K562 (cell line): ENCODE data around the gene SIRT4. TPM values are rescaled to one million over a fixed set of nuclear protein-coding genes. Genes with fewer than 3 reads are reported as not detected.
A peak's percentile ranks its signal among the peaks of the same experiment; 100 is the strongest.

ENCODE experiments used
- ETV5 ChIP-seq: sonication (generic); formaldehyde crosslinking; IDR thresholded peaks from 2 replicates; pipeline ENCODE4 v1.4.0; 2020; ENCODE audit warnings: low read depth, mild to moderate bottlenecking, missing genetic modification reagents
- FOXJ3 ChIP-seq: sonication (generic); formaldehyde crosslinking; IDR thresholded peaks from 2 replicates; pipeline ENCODE4 v1.4.0; 2020; ENCODE audit warnings: mild to moderate bottlenecking, missing genetic modification reagents
- KAT7 ChIP-seq: sonication (generic); formaldehyde crosslinking; IDR thresholded peaks from 2 replicates; pipeline ENCODE4 v1.8.0; 2022; ENCODE audit warnings: missing genetic modification reagents, mild to moderate bottlenecking, borderline replicate concordance
- MEIS2 ChIP-seq: fragments of 450-650 bp; IDR thresholded peaks from 2 replicates; pipeline ENCODE4 v1.6.1; 2014; ENCODE audit warnings: mild to moderate bottlenecking; ENCODE audit not compliant: partially characterized antibody
- MXI1 ChIP-seq: IDR thresholded peaks from 2 replicates; pipeline ENCODE4 v1.6.1; 2011; ENCODE audit warnings: low read depth, mild to moderate bottlenecking, improper control_type of control experiment, low read length
- NR2C2 ChIP-seq, 2 experiments: fragments of 200-800 bp in 1 of 2; sonication (Bioruptor generic) in 1 of 2; sonication (generic) in 1 of 2; formaldehyde crosslinking in 1 of 2; IDR thresholded peaks; 2 replicates each; pipeline versions ENCODE4 v1.6.1 to v1.8.0; 2016 to 2022; ENCODE audit warnings: mild to moderate bottlenecking in 1 of 2, missing compliant biosample characterization in 1 of 2, missing genetic modification characterization in 1 of 2, missing genetic modification reagents in 1 of 2
- OTX1 ChIP-seq: fragments of 450-650 bp; formaldehyde crosslinking; IDR thresholded peaks from 2 replicates; pipeline ENCODE4 v1.4.0; 2022; ENCODE audit warnings: mild to moderate bottlenecking
- PHF8 ChIP-seq: fragments of 200-600 bp; sonication (generic); IDR thresholded peaks from 2 replicates; pipeline ENCODE4 v1.6.1; 2012; ENCODE audit warnings: mixed run types, mild to moderate bottlenecking, inconsistent platforms, low read length, moderate library complexity, borderline replicate concordance
- POLR2B ChIP-seq: fragments of 450-650 bp; IDR thresholded peaks from 2 replicates; pipeline ENCODE4 v1.6.1; 2018; ENCODE audit warnings: low read depth; ENCODE audit not compliant: partially characterized antibody
- SNIP1 ChIP-seq: fragments of 450-650 bp; IDR thresholded peaks from 2 replicates; pipeline ENCODE4 v1.7.1; 2017; ENCODE audit warnings: low read depth, mild to moderate bottlenecking
- TBL1XR1 ChIP-seq, 2 experiments: IDR thresholded peaks; 2 replicates each; pipeline ENCODE4 v1.6.1; 2012; ENCODE audit warnings: improper control_type of control experiment in 2 of 2, low read length in 2 of 2, mild to moderate bottlenecking in 1 of 2
- YY1 ChIP-seq, 3 experiments: IDR thresholded peaks; 2 replicates each; pipeline ENCODE4 v1.6.1; 2011; ENCODE audit warnings: low read length in 2 of 3, mild to moderate bottlenecking in 2 of 3, moderate library complexity in 2 of 3, borderline replicate concordance in 1 of 3, control low read depth in 1 of 3, low read depth in 1 of 3; ENCODE audit not compliant: insufficient read depth in 3 of 3, insufficient replicate concordance in 2 of 3, control insufficient read depth in 1 of 3, insufficient read length in 1 of 3; ENCODE audit errors: extremely low read depth in 1 of 3
- ZNF175 ChIP-seq: fragments of 200-800 bp; sonication (Bioruptor generic); IDR thresholded peaks from 2 replicates; pipeline ENCODE4 v1.6.1; 2016; ENCODE audit warnings: low read depth, mild to moderate bottlenecking, missing genetic modification characterization, missing compliant biosample characterization
- ZNF212 ChIP-seq: fragments of 450-650 bp; formaldehyde crosslinking; IDR thresholded peaks from 2 replicates; pipeline ENCODE4 v1.4.0; 2020; ENCODE audit warnings: mild to moderate bottlenecking
- ZNF589 ChIP-seq: fragments of 200-800 bp; sonication (Bioruptor generic); IDR thresholded peaks from 2 replicates; pipeline ENCODE4 v1.6.1; 2016; ENCODE audit warnings: low read depth, missing genetic modification characterization, missing compliant biosample characterization
- polyA plus RNA-seq, 8 experiments: library from polyadenylated mRNA; depleted of rRNA in 4 of 8; stranded (reverse) in 5 of 8; unstranded in 3 of 8; fragments of >200 nt; fragmentation: Nextera tagmentation in 2 of 8; fragmentation: Illumina TruSeq in 1 of 8; extraction: Ambion mirVana in 2 of 8; extraction: Trizol in 1 of 8; gene quantifications; 2 replicates each; pipeline versions ENCODE4 v1.2.1 to v1.2.3, GENCODE V29; 2011 to 2014; ENCODE audit warnings: inconsistent platforms in 1 of 8, missing spikeins in 1 of 8
- total RNA-seq, 7 experiments: library from RNA; depleted of rRNA in 6 of 7; stranded (reverse); fragments of >200 nt in 6 of 7; fragmentation: Illumina TruSeq in 2 of 7; extraction: Trizol in 2 of 7; gene quantifications; 2 replicates each; pipeline versions ENCODE4 v1.2.1 to v1.2.3, GENCODE V29; 2011 to 2021; ENCODE audit warnings: low replicate concordance in 1 of 7
- TF ChIP-seq, protein P1 (sequence below): sonication (generic); formaldehyde crosslinking; IDR thresholded peaks from 2 replicates; pipeline ENCODE4 v1.8.0; 2022; ENCODE audit warnings: mild to moderate bottlenecking, missing genetic modification reagents
- TF ChIP-seq, protein P2 (sequence below): sonication (generic); formaldehyde crosslinking; IDR thresholded peaks from 2 replicates; pipeline ENCODE4 v1.9.0; 2022; ENCODE audit warnings: mild to moderate bottlenecking, missing genetic modification reagents
- TF ChIP-seq, protein P3 (sequence below): conservative IDR thresholded peaks from 2 replicates; pipeline ENCODE4 v1.6.1; 2011; ENCODE audit warnings: low read depth, mild to moderate bottlenecking, low read length; ENCODE audit not compliant: control insufficient read depth

Gene SIRT4
- total and polyA plus RNA-seq, 9 of the 15 experiments (the other 6 are each of a cell fraction or from before 2014, with no cell fraction given) = 0.86 to 5.2 (median 2.4) TPM

DNA sequence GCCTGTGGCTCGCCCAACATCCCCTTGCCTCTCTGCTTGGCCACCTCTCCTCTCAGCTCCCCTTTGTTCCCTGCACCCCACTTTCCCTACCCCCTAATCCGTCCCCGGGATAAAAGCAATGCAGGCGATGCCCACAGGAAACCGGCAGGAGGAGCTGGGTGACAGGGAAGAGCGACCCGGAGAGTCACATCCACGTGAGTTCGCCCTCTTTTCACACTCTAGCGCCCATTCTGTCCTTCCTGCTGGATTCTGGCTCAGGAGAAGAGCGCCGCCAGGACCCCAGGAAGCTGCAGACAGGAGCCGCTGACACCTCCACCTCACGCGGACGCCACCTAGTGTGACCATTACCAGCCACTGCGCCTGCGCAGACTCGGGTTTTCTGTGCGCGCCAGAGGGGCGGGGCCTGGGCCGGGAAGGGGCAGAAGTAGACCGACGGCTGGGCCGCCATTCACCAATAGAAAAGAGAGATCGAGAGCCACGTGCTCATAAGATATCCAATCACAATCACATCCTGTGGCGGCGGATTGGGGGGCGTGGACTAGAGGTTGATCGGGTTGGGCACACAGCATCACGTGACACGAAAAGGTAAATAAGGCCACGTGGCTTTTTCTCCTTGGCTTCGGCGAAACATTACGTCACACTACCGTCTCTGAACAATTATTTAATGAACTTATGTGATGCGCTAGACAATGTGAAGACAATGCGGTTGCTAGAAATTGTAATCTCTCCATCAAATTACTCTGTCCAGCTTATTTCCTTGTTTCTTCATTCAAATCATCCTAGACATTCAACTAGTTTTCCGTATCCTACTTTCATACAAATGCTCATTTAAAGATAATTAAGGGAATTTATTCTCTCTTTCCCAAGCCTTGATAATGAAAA is 15.3 kb downstream of the SIRT4 start (continued):
- TF ChIP-seq, protein P1, sequence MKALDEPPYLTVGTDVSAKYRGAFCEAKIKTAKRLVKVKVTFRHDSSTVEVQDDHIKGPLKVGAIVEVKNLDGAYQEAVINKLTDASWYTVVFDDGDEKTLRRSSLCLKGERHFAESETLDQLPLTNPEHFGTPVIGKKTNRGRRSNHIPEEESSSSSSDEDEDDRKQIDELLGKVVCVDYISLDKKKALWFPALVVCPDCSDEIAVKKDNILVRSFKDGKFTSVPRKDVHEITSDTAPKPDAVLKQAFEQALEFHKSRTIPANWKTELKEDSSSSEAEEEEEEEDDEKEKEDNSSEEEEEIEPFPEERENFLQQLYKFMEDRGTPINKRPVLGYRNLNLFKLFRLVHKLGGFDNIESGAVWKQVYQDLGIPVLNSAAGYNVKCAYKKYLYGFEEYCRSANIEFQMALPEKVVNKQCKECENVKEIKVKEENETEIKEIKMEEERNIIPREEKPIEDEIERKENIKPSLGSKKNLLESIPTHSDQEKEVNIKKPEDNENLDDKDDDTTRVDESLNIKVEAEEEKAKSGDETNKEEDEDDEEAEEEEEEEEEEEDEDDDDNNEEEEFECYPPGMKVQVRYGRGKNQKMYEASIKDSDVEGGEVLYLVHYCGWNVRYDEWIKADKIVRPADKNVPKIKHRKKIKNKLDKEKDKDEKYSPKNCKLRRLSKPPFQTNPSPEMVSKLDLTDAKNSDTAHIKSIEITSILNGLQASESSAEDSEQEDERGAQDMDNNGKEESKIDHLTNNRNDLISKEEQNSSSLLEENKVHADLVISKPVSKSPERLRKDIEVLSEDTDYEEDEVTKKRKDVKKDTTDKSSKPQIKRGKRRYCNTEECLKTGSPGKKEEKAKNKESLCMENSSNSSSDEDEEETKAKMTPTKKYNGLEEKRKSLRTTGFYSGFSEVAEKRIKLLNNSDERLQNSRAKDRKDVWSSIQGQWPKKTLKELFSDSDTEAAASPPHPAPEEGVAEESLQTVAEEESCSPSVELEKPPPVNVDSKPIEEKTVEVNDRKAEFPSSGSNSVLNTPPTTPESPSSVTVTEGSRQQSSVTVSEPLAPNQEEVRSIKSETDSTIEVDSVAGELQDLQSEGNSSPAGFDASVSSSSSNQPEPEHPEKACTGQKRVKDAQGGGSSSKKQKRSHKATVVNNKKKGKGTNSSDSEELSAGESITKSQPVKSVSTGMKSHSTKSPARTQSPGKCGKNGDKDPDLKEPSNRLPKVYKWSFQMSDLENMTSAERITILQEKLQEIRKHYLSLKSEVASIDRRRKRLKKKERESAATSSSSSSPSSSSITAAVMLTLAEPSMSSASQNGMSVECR (CRISPR knock-in tag) = peak; percentile 93
- TF ChIP-seq KAT7 (peak; percentile 60; the same call in 1 of the 2 replicates), POLR2B (peak; percentile 92), ZNF212 (CRISPR knock-in tag) (no peak), PHF8 (peak; percentile 89; the same call in 1 of the 2 replicates), TBL1XR1 (IDR thresholded peaks at IDR 0.05; ENCODE audit: low read length in 2 of 2) (peak; percentile 24 to 59; a peak in 1 of 4 replicates), MEIS2 (peak; percentile 87), ETV5 (peak; percentile 46; the same call in 1 of the 2 replicates), ZNF589 (CRISPR knock-in tag) (peak; percentile 84), SNIP1 (no peak), ZNF175 (CRISPR knock-in tag) (peak; percentile 66), FOXJ3 (CRISPR knock-in tag) (no peak), YY1 (IDR thresholded peaks at IDR 0.05; ENCODE audit: borderline replicate concordance in 1 of 3, control insufficient read depth in 1 of 3, extremely low read depth in 1 of 3, insufficient read depth in 3 of 3, insufficient read length in 1 of 3, insufficient replicate concordance in 2 of 3, low read depth in 1 of 3, low read length in 2 of 3) (peak in 2 of 3 experiments; percentile 52 to 75), OTX1 (CRISPR knock-in tag) (0 out of 2 replicates have a peak, but pooled peaks have one; percentile 34), NR2C2 (CRISPR knock-in tag; IDR thresholded peaks at IDR 0.05) (0 out of 2 replicates have a peak, but pooled peaks have one; percentile 12), NR2C2 (tag; IDR thresholded peaks at IDR 0.05) (peak; percentile 65; the same call in 1 of the 2 replicates), MXI1 (peak; percentile 71; the same call in 1 of the 2 replicates)
- TF ChIP-seq, protein P2, sequence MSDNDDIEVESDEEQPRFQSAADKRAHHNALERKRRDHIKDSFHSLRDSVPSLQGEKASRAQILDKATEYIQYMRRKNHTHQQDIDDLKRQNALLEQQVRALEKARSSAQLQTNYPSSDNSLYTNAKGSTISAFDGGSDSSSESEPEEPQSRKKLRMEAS (CRISPR knock-in tag) = peak; percentile 99
- TF ChIP-seq, protein P3, sequence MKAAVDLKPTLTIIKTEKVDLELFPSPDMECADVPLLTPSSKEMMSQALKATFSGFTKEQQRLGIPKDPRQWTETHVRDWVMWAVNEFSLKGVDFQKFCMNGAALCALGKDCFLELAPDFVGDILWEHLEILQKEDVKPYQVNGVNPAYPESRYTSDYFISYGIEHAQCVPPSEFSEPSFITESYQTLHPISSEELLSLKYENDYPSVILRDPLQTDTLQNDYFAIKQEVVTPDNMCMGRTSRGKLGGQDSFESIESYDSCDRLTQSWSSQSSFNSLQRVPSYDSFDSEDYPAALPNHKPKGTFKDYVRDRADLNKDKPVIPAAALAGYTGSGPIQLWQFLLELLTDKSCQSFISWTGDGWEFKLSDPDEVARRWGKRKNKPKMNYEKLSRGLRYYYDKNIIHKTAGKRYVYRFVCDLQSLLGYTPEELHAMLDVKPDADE = 0 out of 2 replicates have a peak, but pooled peaks have one; percentile 53
